ENCODE results near the gene PGA5.

The PGA5 gene

DNA sequence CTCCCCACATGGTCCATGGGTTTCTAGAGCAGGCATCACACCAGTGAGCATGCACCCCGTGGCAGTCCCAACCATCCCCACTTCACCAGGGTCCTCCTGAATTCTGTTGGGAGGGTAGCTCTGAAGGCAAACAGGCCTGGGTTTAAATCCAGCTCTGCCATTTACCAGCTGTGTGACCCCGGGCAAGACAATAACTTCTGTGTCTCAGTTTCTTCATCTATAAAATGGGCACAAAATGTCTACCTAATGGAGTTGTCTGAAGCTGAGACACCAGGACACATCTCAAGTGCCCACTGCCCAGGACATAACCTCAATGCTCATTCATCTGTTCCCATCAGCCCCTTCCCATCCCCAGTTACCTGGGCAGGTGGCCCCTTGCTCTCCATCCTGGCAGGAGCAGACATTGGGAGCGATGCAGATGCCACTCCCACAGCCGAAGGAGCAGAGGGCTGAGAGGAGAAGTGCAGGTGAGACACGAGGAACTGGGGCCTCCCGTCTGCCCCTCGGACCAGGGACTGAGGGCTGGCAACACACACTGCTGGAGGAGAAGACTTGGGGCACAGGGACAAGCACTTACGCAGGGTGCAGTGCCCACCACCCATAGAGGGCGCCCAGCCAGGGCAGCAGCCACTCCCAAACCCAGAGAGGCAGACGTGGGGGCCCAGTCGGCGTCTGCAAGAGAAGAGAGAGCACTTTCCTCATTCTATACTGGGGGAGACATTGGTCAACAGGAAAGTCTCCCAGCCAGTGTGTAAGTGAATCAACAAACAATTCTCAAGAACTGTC lies 50.1 kb downstream of the PGA5 start:
- Mint-ChIP-seq H3K4me1 (peaks cover 11% of the 10 kb centered on the region), H3K27me3 (ENCODE audit: low read depth) (peaks cover 26% of the 10 kb centered on the region), H3K4me3 (peak overlapping the region in 1 of 3 experiments; percentile 54), H3K36me3 (ENCODE audit: low read depth) (peaks cover 9% of the 10 kb centered on the region), H3K9me3 (no peaks in the 10 kb centered on the region), H3K27ac (no peak overlapping the region)
- TF ChIP-seq, protein P1, sequence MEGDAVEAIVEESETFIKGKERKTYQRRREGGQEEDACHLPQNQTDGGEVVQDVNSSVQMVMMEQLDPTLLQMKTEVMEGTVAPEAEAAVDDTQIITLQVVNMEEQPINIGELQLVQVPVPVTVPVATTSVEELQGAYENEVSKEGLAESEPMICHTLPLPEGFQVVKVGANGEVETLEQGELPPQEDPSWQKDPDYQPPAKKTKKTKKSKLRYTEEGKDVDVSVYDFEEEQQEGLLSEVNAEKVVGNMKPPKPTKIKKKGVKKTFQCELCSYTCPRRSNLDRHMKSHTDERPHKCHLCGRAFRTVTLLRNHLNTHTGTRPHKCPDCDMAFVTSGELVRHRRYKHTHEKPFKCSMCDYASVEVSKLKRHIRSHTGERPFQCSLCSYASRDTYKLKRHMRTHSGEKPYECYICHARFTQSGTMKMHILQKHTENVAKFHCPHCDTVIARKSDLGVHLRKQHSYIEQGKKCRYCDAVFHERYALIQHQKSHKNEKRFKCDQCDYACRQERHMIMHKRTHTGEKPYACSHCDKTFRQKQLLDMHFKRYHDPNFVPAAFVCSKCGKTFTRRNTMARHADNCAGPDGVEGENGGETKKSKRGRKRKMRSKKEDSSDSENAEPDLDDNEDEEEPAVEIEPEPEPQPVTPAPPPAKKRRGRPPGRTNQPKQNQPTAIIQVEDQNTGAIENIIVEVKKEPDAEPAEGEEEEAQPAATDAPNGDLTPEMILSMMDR (IDR thresholded peaks at IDR 0.05; ENCODE audit: unreplicated experiment in 3 of 3) = no peak

DNA sequence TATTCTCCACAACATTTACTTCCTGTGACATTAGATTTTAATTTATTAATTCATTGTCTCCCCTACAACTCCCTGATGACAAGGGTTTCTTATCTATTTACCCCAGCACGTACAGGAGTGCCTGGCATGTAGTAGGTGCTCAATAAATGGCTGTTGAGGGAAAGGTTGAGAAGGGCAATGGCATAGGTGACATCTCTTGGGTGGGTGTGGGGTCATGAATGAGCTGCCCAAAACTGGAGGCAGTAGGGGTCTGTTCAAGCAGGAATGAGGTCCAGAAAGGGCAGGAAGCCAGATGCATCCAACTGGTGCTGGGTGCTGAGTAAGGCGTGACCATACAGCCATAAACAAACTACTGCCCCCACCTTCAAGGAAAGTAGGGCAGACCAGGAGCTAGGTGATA lies 51.4 kb downstream of the PGA5 start:
- H3K27me3 Mint-ChIP-seq (ENCODE audit: low read depth) = peaks cover 30% of the 10 kb centered on the region
- peaks cover 17% of the 10 kb centered on the region for H3K4me1 Mint-ChIP-seq
- TF ChIP-seq, protein P1 (IDR thresholded peaks at IDR 0.05; ENCODE audit: unreplicated experiment in 3 of 3) = no peak
- H3K36me3 Mint-ChIP-seq (ENCODE audit: low read depth) = peaks cover 12% of the 10 kb centered on the region
- H3K27ac Mint-ChIP-seq = no peak overlapping the region
- H3K4me3 Mint-ChIP-seq = peak overlapping the region; percentile 70 to 80 (median 76)
- H3K9me3 Mint-ChIP-seq = no peaks in the 10 kb centered on the region

GRCh38 chr11:61293867-61294716 lies 53.1 kb downstream of the PGA5 start:
- Mint-ChIP-seq H3K4me3 (peak overlapping the region; percentile 87 to 92 (median 90)), H3K36me3 (ENCODE audit: low read depth) (peaks cover 22% of the 10 kb centered on the region), H3K27me3 (ENCODE audit: low read depth) (peaks cover 30% of the 10 kb centered on the region), H3K27ac (peak overlapping the region in 2 of 3 experiments; percentile 63 to 78), H3K4me1 (peaks cover 34% of the 10 kb centered on the region), H3K9me3 (no peaks in the 10 kb centered on the region)
- TF ChIP-seq, protein P1 (IDR thresholded peaks at IDR 0.05; ENCODE audit: unreplicated experiment in 3 of 3) = no peak

- peaks cover 29% of the 10 kb centered on the region for H3K36me3 Mint-ChIP-seq (ENCODE audit: low read depth)
Measured at GRCh38 chr11:61294717-61295595, 54.0 kb downstream of the PGA5 start, which contains the start of gene VWCE. Gene VWCE, minus strand, starts transcription at chr11:61295316. Its CDS starts 279 bp downstream, at chr11:61295037.

GRCh38 chr11:61295596-61295926 lies 54.6 kb downstream of the PGA5 start:
- H3K36me3 Mint-ChIP-seq (ENCODE audit: low read depth) = peaks cover 34% of the 10 kb centered on the region
- peaks cover 24% of the 10 kb centered on the region for H3K27me3 Mint-ChIP-seq (ENCODE audit: low read depth)
- H3K9me3 Mint-ChIP-seq = no peaks in the 10 kb centered on the region
- peaks cover 41% of the 10 kb centered on the region for H3K4me1 Mint-ChIP-seq
- H3K27ac Mint-ChIP-seq = peak overlapping the region in 1 of 3 experiments; percentile 55
- H3K4me3 Mint-ChIP-seq = peak overlapping the region; percentile 32 to 88 (median 78)
- TF ChIP-seq, protein P1 (IDR thresholded peaks at IDR 0.05; ENCODE audit: unreplicated experiment in 3 of 3) = no peak

More at GRCh38 chr11:61294717-61295595, 54.0 kb downstream of the PGA5 start, which contains the start of gene VWCE:
- Mint-ChIP-seq H3K9me3 (no peaks in the 10 kb centered on the region), H3K4me1 (peaks cover 41% of the 10 kb centered on the region), H3K4me3 (peak within 1 kb of the TSS; percentile 87 to 92 (median 90)), H3K27ac (peak within 1 kb of the TSS in 2 of 3 experiments; percentile 42 to 55), H3K27me3 (ENCODE audit: low read depth) (peaks cover 27% of the 10 kb centered on the region)
- TF ChIP-seq, protein P1 (IDR thresholded peaks at IDR 0.05; ENCODE audit: unreplicated experiment in 3 of 3) = peak in 2 of 3 experiments; percentile 16 to 27

Data from nephron (organoid).